Measurements from ENCODE around the gene ADAD2.

Gene ADAD2

GRCh38 chr16:84226026-84226425 is 35.1 kb downstream of the ADAD2 start:
- no peak for DNase-seq

GRCh38 chr16:84227548-84227947 is 36.6 kb downstream of the ADAD2 start:
- DNase-seq = no peak

DNA sequence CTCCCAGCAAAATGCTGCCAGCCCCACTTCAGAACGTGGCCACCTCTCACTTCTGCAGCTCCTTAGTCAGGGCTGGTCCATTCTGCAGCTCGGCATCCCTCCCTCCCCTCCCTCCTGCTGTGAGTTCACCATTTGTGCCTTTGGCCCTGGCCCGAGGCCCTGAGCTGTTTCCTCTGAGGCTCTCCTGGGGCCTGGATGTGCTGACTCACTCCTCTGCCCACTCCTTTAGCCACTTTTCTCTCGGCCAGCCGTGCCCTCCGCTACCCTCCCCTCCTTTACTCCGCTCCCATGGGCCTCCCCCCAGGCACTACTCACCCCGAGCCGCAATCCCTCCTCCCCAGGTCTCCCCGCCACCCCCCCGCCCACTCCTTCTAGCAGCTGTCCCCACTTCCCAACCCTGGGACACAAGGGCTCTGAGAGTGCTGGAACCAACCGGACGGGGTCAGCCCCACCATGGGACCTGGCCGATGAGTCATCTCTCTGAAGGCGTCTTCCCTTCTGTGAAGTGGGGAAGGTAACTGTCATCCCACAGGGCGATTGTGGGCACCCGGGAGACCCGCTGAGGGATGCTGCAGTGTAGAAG is 37.4 kb downstream of the ADAD2 start:
- no peak for DNase-seq

- no peak for DNase-seq
These were observed 38.5 kb downstream of the ADAD2 start for GRCh38 chr16:84229471-84229870.

- no peak for DNase-seq
These were observed 41.1 kb downstream of the ADAD2 start for GRCh38 chr16:84232060-84232459.

DNA sequence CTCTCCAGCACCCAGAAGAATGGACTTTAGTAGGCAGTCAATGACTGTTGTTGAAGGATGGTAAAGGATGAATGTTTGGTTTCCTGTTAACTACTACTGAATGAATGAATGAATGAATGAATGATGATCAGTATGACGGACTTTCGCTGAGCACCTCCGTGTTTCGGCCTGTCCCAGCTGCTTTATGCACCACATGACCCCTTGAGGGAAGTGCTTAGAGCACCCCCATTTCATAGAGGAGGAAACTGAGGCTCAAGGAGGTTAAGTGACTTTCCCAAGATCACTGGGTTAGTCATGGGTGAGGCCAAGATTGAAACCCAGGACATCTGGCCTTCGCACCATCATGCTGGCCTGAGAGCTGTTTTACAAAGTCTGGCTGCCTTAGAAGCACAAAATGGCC is 42.0 kb downstream of the ADAD2 start:
- no peak for DNase-seq

DNA sequence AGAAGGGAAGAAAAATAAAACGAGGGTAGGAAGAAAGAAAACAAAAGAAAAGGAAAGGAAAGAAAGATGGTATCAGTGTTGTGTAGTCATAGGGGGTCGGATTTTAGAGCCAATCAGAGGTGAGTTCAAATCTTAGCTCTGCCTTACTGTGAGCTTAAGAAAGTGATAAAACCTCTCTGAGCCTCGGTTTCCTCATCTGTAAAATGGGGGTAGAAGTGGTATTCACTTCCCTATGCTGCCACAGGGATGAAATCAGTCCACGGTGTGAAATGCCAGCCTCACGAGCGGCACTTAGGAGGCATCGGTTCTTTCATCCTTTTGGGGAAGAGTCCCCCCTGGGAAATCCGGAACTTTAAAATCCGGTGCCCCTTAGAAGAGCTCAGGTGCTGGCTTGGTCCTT is 42.8 kb downstream of the ADAD2 start:
- DNase-seq = no peak

GRCh38 chr16:84234321-84235241 is 43.6 kb downstream of the ADAD2 start:
- DNase-seq = no peak

DNA sequence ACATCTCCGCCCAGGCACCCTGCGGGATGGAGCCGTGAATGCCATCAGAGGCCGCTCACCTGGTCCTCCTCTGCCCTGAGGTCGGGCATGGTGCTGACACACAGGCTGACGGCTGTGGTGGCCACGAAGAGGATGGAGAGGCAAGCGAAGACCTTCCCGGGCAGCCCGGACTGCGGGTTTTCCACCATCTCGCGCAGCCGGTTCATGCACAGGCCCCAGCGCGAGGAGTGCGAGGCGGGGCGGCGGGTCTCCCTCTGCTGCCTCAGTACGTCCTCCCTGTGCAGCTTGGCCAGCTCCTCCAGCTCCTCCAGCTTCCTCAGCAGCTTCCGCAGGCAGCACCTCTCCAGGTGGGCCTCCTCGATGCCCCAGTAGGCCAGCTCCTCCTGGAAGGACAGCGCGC is 45.7 kb downstream of the ADAD2 start:
- no peak for DNase-seq

- no peak for DNase-seq
These were observed 47.2 kb downstream of the ADAD2 start for GRCh38 chr16:84237994-84238750.

GRCh38 chr16:84239141-84239769 is 48.3 kb downstream of the ADAD2 start:
- DNase-seq = peak; percentile 42 to 44

DNA sequence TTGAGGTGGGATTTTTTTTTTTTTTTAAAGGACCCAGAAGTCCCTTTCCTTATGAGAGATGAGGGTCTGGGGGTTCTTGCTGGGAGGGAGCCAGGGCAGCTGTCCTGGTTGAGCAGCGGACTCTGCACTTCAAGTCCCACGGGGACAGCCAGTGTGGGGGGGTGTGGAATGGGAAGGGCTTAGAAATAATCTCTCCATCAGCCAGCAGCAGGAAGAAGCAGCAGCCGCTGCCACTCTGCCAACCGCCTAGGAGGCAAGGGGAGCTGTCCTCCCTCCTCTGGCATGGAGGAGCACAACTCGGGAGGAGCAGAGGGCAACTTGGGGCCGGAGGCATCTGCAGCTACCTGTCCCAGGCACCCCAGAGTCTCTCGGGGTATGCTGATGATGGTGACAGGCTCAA is 49.0 kb downstream of the ADAD2 start, which contains the start of gene KCNG4:
Gene KCNG4, minus strand, starts transcription at position 104 of the 400 bp plus-strand sequence. CDS start 2,527 bp downstream, outside the sequence.
- DNase-seq = no peak

- no peak for DNase-seq
These were observed 49.5 kb downstream of the ADAD2 start for GRCh38 chr16:84240455-84240854.

GRCh38 chr16:84241778-84242177 is 50.8 kb downstream of the ADAD2 start:
- DNase-seq = no peak

DNA sequence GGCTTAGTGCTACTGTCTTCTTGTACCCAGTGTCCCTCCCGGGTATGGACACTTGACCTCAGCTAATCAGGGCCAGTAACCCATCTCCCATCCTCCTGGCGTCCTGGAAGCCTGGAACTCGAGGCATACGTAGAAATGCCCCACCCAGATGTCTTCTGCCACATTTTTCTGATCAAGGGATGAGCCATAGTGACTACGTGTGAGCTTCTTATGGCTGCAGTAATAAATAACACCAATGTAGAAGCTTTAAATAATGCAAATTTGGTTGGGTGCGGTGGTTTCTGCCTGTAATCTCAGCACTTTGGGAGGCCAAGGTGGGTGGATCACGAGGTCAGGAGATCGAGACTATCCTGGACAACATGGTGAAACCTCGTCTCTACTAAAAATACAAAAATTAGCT is 51.9 kb downstream of the ADAD2 start:
- DNase-seq = no peak

DNA sequence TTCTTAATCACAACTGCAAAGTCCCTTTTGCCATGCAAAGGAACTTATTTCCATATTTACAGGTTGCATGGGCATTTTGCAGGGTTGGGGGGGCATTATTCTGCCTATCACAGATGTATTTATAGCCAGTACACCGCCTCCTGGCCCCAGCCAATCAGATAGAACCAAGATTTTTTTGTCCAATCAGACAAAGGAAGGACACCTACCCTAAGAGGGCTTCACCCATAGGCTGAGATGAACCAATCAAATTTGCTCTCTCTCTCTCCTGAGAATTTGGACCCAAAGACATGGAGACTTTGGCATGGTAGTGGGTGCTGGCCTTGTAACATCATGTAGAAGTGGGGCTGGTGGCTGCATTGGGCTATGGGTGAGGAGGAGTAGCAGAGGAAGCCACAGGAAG is 52.8 kb downstream of the ADAD2 start:
- no peak for DNase-seq

DNA sequence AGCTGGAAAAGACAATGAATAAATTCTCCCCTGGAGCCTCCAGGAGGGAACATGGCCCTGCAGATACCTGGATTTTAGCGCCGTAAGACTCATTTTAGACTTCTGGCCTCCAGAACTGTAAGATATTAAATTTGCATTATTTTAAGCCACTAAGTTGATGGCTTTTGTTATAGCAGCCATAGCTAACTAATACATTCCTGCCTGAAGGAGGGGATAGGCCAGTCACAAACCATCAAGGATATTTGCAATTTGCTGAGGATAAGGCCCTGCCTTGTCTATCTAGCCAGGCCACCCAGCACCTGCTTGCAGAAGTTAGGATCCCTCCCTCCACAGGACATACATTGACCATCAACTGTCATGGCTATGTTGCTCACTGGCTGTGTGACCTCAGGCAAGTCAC is 53.8 kb downstream of the ADAD2 start:
- no peak for DNase-seq

- no peak for DNase-seq
These were observed 55.2 kb downstream of the ADAD2 start for GRCh38 chr16:84245956-84246678.

GRCh38 chr16:84246679-84247077 is 55.7 kb downstream of the ADAD2 start:
- no peak for DNase-seq
